HUES64 (cell line): ENCODE data around the gene DERL3. TPM values are rescaled to one million over a fixed set of nuclear protein-coding genes. Genes with fewer than 3 reads are reported as not detected.
"Not testable (repeated sequence)": the region's sequence is repeated elsewhere in the genome, so short reads cannot be mapped to it uniquely, and the experiment has no call there.

Experiments used
- H3K27ac ChIP-seq: 2 replicates; pipeline ENCODE4 v1.7.0; 2013; ENCODE audit warnings: low read depth, low read length, inconsistent platforms
- H3K27me3 ChIP-seq: 2 replicates; pipeline ENCODE4 v1.6.1; 2013; ENCODE audit warnings: mild to moderate bottlenecking, low read length; ENCODE audit not compliant: insufficient read depth
- H3K36me3 ChIP-seq: 2 replicates; pipeline ENCODE4 v1.6.1; 2013; ENCODE audit warnings: mild to moderate bottlenecking, low read length; ENCODE audit not compliant: insufficient read depth
- H3K4me1 ChIP-seq: 2 replicates; pipeline ENCODE4 v1.6.1; 2013; ENCODE audit warnings: mild to moderate bottlenecking, low read length, moderate library complexity; ENCODE audit not compliant: insufficient read depth
- H3K4me3 ChIP-seq: 2 replicates; pipeline ENCODE4 v1.5.1; 2013; ENCODE audit warnings: mild to moderate bottlenecking, low read length, moderate library complexity
- H3K9ac ChIP-seq: 2 replicates; pipeline ENCODE4 v1.6.1; 2013; ENCODE audit warnings: mild to moderate bottlenecking, low read depth, low read length
- H3K9me3 ChIP-seq: 2 replicates; pipeline ENCODE4 v1.6.1; 2013; ENCODE audit warnings: low read depth, low read length; ENCODE audit not compliant: insufficient read depth
- WGBS: fragments of 150-250, 120-280 bp; methylation state at CpG from one replicate; pipeline ENCODE4 v1.1.7; 2013; ENCODE audit warnings: missing lambda C conversion rate; 5-methylcytosine and 5-hydroxymethylcytosine counted together
- polyA plus RNA-seq, 2 experiments: library from polyadenylated mRNA; stranded (reverse); fragments of 50-300 nt; gene quantifications; one replicate each; pipeline ENCODE4 v1.2.3, GENCODE V29; 2013

Gene DERL3
- polyA plus RNA-seq (2013, experiment 1 of 2): 6.2 TPM
- 8.7 TPM for polyA plus RNA-seq (2013, experiment 2 of 2)

DNA sequence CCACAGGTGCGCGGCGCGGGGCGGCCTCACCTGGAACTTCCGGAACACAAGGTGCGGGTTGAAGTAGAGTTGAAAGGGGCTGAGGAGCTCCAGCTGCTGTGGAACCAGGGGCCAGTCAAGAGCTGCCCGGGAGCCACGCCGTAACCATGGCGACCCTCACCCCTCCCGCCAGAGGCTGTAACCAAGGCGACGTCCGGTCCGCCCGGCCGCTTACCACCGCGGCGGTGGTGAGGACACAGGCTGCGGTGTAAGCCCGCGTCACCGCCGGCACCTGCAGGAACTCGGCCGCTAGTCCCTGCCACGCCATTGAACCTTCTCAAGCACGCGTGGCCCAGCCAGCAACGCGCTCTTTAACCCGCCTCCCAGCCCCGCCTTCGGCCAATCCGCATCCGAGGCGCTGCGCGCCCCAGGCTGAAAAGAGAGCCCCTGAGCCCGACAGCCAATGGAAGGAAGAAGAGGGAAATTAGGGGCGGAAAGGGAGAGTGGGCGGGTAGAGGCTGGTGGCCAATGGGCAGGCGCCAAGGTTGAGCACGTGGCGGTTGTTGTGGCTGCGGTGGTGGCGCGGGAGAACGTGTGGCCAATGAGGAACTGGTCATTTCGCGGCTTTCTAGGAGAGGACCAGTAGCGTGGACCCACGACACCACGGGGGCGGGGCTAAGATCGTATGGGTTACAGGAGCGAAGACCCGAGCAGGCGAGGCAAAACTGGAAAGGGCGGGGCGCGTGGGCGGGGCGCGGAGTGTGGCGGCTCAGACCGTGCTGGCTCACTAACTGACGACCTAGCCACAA, at the start of gene DERL3:
Gene DERL3, minus strand, starts transcription at position 326 of the 788 bp plus-strand sequence. Its CDS starts 19 bp downstream, at position 307.
- Histone ChIP-seq H3K4me1 (peaks cover 8% of the 10 kb centered on the region), H3K4me3 (peak within 1 kb of the TSS; percentile 60), H3K9ac (peak within 1 kb of the TSS; percentile 56), H3K27ac (no peak within 1 kb of the TSS), H3K36me3 (peaks cover 23% of the 10 kb centered on the region), H3K9me3 (no peaks in the 10 kb centered on the region), H3K27me3 (peaks cover 8% of the 10 kb centered on the region; the same call in 1 of the 2 replicates)
- under 1% methylated on average over 70 of the region's 70 CpGs for WGBS

DNA sequence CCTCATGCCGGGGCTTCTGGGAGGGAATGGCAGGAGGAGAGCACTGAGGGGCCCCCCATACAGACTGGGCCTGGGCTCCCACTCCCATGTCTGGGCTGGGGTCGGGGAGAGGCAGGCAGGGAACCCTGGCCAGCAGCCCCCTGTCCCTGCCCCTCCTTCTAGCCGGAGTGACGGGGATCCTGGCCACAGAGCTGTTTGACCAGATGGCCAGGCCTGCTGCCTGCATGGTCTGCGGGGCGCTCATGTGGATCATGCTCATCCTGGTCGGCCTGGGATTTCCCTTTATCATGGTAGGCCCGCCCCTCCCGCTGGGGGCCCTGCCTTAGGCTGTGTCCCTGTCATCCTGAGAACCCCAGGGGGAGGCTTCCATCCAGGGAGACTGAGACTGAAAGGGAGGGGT, 45.3 kb upstream of the DERL3 start:
- Histone ChIP-seq H3K4me1 (0 out of 2 replicates have a peak, but pooled peaks cover 4% of the 10 kb centered on the region), H3K9me3 (no peaks in the 10 kb centered on the region), H3K27me3 (no peaks in the 10 kb centered on the region), H3K36me3 (0 out of 2 replicates have a peak, but pooled peaks cover 2% of the 10 kb centered on the region), H3K27ac (no peak overlapping the region), H3K4me3 (no peak overlapping the region), H3K9ac (0 out of 2 replicates have a peak overlapping the region, but pooled peaks have one; percentile 26)
- 91% methylated on average over 9 of the region's 9 CpGs for WGBS

DNA sequence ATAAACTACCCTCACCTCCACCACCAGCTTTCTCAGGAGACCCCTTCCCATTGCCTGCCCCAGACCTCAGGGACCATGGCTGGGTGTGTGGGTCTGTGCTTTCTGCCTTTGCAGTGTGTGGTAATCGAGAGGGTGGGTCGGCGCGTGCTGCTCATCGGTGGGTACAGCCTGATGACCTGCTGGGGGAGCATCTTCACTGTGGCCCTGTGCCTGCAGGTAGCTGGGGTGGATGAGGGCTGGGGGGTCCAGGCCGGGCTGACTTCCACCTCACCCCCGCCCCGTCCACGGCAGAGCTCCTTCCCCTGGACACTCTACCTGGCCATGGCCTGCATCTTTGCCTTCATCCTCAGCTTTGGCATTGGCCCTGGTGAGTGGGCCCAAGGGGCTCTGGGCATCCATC, 44.9 kb upstream of the DERL3 start:
- 0 out of 2 replicates have a peak, but pooled peaks cover 2% of the 10 kb centered on the region for H3K36me3 ChIP-seq
- H3K9me3 ChIP-seq: no peaks in the 10 kb centered on the region
- WGBS: 95% methylated on average over 9 of the region's 9 CpGs
- no peak overlapping the region for H3K9ac ChIP-seq
- no peak overlapping the region for H3K27ac ChIP-seq
- H3K4me3 ChIP-seq: no peak overlapping the region
- H3K27me3 ChIP-seq: no peaks in the 10 kb centered on the region
- H3K4me1 ChIP-seq: 0 out of 2 replicates have a peak, but pooled peaks cover 4% of the 10 kb centered on the region

DNA sequence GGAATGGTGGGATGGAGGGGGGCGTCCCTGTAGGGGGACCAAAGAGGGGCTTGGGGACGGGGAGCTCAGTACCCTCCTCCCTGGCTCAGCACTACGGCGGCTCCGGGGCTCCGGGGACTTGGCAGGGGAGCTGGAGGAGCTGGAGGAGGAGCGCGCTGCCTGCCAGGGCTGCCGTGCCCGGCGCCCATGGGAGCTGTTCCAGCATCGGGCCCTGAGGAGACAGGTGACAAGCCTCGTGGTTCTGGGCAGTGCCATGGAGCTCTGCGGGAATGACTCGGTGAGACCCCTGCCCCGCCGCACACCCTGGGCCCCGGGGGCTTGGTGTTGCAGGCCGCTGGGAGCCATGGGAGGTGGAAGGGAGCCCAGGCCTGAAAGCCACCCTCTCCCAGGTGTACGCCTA, 43.6 kb upstream of the DERL3 start:
- 95% methylated on average over 20 of the region's 20 CpGs for WGBS
- Histone ChIP-seq H3K9ac (no peak overlapping the region), H3K27me3 (no peaks in the 10 kb centered on the region), H3K4me3 (no peak overlapping the region), H3K27ac (no peak overlapping the region), H3K4me1 (no peaks in the 10 kb centered on the region), H3K36me3 (peaks cover 2% of the 10 kb centered on the region; the same call in 1 of the 2 replicates), H3K9me3 (no peaks in the 10 kb centered on the region)

DNA sequence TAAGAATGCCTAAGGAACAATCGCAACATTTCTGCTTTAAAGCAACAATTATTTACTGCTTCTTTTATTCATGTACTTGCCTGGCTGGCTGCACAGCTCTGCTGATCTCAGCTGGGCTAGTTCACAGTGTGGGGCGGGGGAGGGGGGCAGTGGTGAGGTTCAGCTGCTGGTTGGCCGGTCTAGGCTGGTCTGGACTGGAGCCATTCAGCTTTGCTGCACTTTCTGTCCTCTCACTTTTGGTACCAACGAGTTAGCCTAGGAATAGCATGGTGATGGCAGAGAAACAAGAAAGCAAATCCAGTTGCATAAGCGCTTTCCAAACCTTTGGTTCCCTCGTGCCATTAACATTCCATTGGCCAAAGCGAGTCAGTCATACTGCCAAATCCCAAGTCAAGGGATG, 39.4 kb upstream of the DERL3 start:
- no peaks in the 10 kb centered on the region for H3K9me3 ChIP-seq
- H3K4me1 ChIP-seq: no peaks in the 10 kb centered on the region
- peaks cover 18% of the 10 kb centered on the region; the same call in 1 of the 2 replicates for H3K36me3 ChIP-seq
- H3K9ac ChIP-seq: no peak overlapping the region
- no peaks in the 10 kb centered on the region for H3K27me3 ChIP-seq
- 94% methylated on average over 7 of the region's 7 CpGs for WGBS
- H3K4me3 ChIP-seq: no peak overlapping the region
- H3K27ac ChIP-seq: no peak overlapping the region

DNA sequence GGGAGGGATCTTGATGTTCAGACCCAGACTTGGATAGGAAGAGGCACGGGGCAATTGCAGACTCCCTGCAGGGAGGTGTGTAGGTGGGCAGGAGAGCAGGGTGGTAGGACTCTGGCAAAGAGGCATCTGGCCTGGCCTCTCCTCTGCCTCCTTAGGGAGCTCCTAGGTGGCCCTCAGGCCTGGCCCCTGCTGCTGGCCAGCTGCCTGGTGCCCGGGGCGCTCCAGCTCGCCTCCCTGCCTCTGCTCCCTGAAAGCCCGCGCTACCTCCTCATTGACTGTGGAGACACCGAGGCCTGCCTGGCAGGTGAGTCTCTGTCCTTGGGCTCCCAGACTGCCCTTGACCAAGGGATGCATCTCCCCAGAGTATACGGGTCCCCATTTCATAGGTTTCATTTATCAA, 38.8 kb upstream of the DERL3 start:
- Histone ChIP-seq H3K27ac (no peak overlapping the region), H3K36me3 (peaks cover 18% of the 10 kb centered on the region; the same call in 1 of the 2 replicates), H3K27me3 (no peaks in the 10 kb centered on the region), H3K4me3 (no peak overlapping the region), H3K9me3 (no peaks in the 10 kb centered on the region), H3K9ac (no peak overlapping the region), H3K4me1 (no peaks in the 10 kb centered on the region)
- WGBS: 96% methylated on average over 8 of the region's 8 CpGs

DNA sequence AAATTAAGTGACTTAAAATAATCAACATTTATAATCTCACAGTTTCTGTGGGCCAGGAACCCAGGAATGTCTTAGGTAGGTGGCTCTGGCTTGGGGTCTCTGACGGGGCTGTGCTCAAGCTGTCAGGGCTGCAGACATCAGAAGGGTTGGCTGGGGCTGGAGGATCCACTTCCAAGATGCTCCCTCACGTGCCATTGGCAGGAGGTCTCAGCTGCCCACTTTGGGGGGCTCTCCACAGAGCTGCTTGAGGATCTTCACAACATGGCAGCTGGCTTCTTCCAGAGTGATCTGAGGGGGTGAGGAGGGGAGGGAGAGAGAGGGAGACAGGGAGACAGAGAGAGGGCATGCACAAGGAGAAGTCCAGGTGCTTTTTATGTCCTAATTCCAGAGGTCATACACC, 37.0 kb upstream of the DERL3 start:
- H3K27ac ChIP-seq: no peak overlapping the region
- H3K36me3 ChIP-seq: peaks cover 17% of the 10 kb centered on the region; the same call in 1 of the 2 replicates
- no peak overlapping the region for H3K9ac ChIP-seq
- 87% methylated on average over 2 of the region's 2 CpGs for WGBS
- H3K4me1 ChIP-seq: no peaks in the 10 kb centered on the region
- H3K4me3 ChIP-seq: no peak overlapping the region
- H3K27me3 ChIP-seq: no peaks in the 10 kb centered on the region
- no peaks in the 10 kb centered on the region for H3K9me3 ChIP-seq

DNA sequence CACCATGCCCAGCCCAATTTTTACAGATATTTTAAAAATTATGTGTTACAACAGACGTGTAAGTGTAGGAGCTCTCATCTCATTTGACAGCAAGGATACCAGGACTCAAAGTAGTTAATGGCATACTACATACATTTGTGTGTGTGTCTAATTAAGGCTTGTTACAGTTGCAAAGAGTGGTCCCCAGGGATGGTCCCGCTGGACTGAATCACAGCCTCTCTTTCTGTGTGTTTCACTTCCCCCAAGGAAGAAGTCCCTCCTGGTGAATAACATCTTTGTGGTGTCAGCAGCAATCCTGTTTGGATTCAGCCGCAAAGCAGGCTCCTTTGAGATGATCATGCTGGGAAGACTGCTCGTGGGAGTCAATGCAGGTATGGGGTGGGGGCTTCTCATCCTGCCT, 36.1 kb upstream of the DERL3 start:
- WGBS: 95% methylated on average over 3 of the region's 4 CpGs
- H3K4me3 ChIP-seq: no peak overlapping the region
- H3K4me1 ChIP-seq: no peaks in the 10 kb centered on the region
- no peak overlapping the region for H3K27ac ChIP-seq
- no peaks in the 10 kb centered on the region for H3K9me3 ChIP-seq
- peaks cover 19% of the 10 kb centered on the region for H3K36me3 ChIP-seq
- no peaks in the 10 kb centered on the region for H3K27me3 ChIP-seq
- no peak overlapping the region for H3K9ac ChIP-seq

DNA sequence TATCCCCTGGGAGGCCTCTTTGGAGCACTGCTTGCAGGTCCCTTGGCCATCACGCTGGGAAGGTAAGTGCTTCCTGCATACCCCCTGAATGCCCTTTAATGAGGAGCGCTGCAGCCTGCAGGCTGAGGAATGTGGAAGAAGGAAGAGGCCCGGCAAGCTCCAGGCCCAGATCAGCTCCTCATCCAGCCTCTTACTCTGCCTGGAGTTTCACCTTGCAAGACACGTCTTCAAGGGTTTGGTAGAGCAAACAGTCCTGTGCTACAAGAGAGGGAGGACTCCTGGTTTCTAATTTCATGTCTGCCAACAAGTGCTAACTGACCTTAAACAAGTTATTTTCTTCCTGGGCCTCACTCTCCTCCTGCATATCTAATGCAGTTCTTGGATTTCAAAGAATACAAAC, 29.8 kb upstream of the DERL3 start:
- no peak overlapping the region for H3K27ac ChIP-seq
- 88% methylated on average over 4 of the region's 4 CpGs for WGBS
- H3K9me3 ChIP-seq: no peaks in the 10 kb centered on the region
- no peak overlapping the region for H3K4me3 ChIP-seq
- H3K4me1 ChIP-seq: no peaks in the 10 kb centered on the region
- H3K36me3 ChIP-seq: peaks cover 21% of the 10 kb centered on the region
- no peaks in the 10 kb centered on the region for H3K27me3 ChIP-seq
- H3K9ac ChIP-seq: no peak overlapping the region

DNA sequence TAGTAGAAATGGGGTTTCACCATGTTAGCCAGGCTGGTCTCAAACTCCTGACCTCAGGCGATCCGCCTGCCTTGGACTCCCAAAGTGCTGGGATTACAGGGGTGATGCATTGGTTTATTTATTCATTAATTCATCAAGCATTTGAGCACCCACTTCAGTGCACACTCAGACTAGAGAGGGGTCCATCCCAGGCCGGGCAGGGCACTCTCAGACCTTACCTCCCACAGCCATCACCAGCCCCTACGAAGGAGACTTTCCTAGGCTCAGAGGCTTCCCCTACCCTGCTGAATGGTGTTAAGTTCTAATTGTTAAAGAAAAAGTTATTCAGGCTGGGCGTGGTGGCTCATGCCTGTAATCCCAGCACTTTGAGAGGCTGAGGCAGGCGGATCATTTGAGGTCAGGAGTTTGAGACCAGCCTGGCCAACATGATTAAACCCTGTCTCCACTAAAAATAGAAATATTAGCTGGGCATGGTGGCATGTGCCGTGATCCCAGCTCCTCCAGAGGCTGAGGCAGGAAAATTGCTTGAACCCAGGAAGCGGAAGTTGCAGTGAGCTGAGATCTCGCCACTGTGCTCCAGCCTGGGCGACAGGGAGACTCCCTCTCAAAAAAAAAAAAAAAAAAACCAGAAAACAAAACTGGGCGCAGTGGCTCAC, 25.8 kb upstream of the DERL3 start:
- H3K27me3 ChIP-seq, H3K9me3 ChIP-seq, H3K27ac ChIP-seq, H3K9ac ChIP-seq, H3K4me3 ChIP-seq, H3K4me1 ChIP-seq: not testable (repeated sequence)
- peaks cover 15% of the 10 kb centered on the region; the same call in 1 of the 2 replicates for H3K36me3 ChIP-seq
- WGBS: 83% methylated on average over 11 of the region's 11 CpGs

DNA sequence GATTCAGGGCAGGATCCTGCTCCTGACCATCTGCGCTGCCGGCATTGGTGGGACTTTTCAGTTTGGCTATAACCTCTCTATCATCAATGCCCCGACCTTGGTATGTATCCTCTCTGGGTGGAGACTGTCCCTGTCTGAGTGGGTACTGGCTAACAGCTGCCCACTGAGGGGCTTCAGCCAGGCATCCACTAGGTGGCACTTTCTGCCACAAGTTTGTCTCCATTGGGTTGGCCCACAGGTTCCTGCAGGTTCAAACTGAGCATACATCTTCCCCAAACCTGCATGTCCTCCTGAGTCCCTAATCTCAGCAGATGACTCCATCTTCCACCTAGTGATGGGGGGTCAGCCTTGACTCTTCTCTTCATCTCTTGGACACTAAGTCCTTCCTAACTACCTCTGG, 23.3 kb upstream of the DERL3 start:
- Histone ChIP-seq H3K9ac (no peak overlapping the region), H3K27ac (no peak overlapping the region), H3K27me3 (no peaks in the 10 kb centered on the region), H3K4me3 (no peak overlapping the region), H3K9me3 (no peaks in the 10 kb centered on the region), H3K36me3 (no peaks in the 10 kb centered on the region), H3K4me1 (peaks cover 9% of the 10 kb centered on the region; the same call in 1 of the 2 replicates)
- 92% methylated on average over 3 of the region's 3 CpGs for WGBS
